T-cell (primary cell): Measurements from ENCODE around the gene PRKCZ. TPM values are rescaled to one million over a fixed set of nuclear protein-coding genes. Genes with fewer than 3 reads are reported as not detected.

Experiments used
- ATAC-seq, 4 experiments: fragments of 200-7000 bp in 3 of 4; fragments of 150-1000 bp in 1 of 4; cut with Tn5 transposase; replicated peaks in 1 of 4; 1 replicate in 3 of 4; 2 replicates in 1 of 4; pipeline ENCODE4 v1.10.0; 2021; ENCODE audit warnings: moderate library complexity in 3 of 4, mild to moderate bottlenecking in 2 of 4, moderate number of reproducible peaks in 1 of 4
- CTCF ChIA-PET, 2 donors: fragments of 300-600 bp; sonication (Branson Sonifier 250); formaldehyde crosslinking; loops; one replicate each; lab custom pipeline; 2022; ENCODE audit warnings: antibody characterized with exemption in 2 of 2; lab: Charles Lee
- POLR2A ChIA-PET, 2 donors: fragments of 300-600 bp; sonication (Branson Sonifier 250); formaldehyde crosslinking; loops; one replicate each; lab custom pipeline; 2022; ENCODE audit warnings: antibody characterized with exemption in 2 of 2; lab: Charles Lee
- DNase-seq, 35 experiments: peaks; one replicate each; pipeline versions ENCODE4 v3.0.0 to v3.0.0-alpha.2; 2013 to 2023
- H3K27ac ChIP-seq: one replicate; pipeline ENCODE4 v1.5.1; 2013; ENCODE audit warnings: low read length
- H3K27me3 ChIP-seq, 2 experiments: replicated peaks in 1 of 2; 1 replicate in 1 of 2; 2 replicates in 1 of 2; pipeline versions ENCODE4 v1.6.1 to v1.7.0; 2013; ENCODE audit warnings: low read length in 1 of 2, mixed read lengths in 1 of 2; ENCODE audit not compliant: control insufficient read depth in 2 of 2, insufficient read depth in 2 of 2; ENCODE audit errors: extremely low read depth in 1 of 2
- H3K36me3 ChIP-seq, 2 donors: 1 replicate in 1 of 2; 2 replicates in 1 of 2; pipeline versions ENCODE4 v1.6.1 to v1.7.0; 2013; ENCODE audit warnings: low read length in 1 of 2; ENCODE audit not compliant: control insufficient read depth in 2 of 2, insufficient read depth in 1 of 2; ENCODE audit errors: extremely low read depth in 1 of 2
- H3K4me1 ChIP-seq, 2 experiments: 1 replicate in 1 of 2; 2 replicates in 1 of 2; pipeline versions ENCODE4 v1.6.1 to v1.7.0; 2013; ENCODE audit warnings: low read length in 2 of 2, mixed read lengths in 1 of 2; ENCODE audit not compliant: insufficient read depth in 2 of 2, control insufficient read depth in 1 of 2; ENCODE audit errors: extremely low read depth in 1 of 2
- H3K4me3 ChIP-seq, 2 donors: 1 replicate in 1 of 2; 2 replicates in 1 of 2; pipeline versions ENCODE4 v1.5.1 to v1.7.0; 2013; ENCODE audit warnings: mild to moderate bottlenecking in 2 of 2, low read length in 1 of 2, moderate library complexity in 1 of 2; ENCODE audit not compliant: control insufficient read depth in 1 of 2; ENCODE audit errors: extremely low read depth in 1 of 2
- H3K9me3 ChIP-seq: 2 replicates; pipeline ENCODE4 v1.7.0; 2013
- H3K27ac Mint-ChIP-seq, 2 donors: one replicate each; pipeline ENCODE4 v1.8.0; 2020 to 2021; ENCODE audit warnings: mild to moderate bottlenecking in 2 of 2, mixed read lengths in 2 of 2
- H3K27me3 Mint-ChIP-seq, 2 donors: one replicate each; pipeline ENCODE4 v1.8.0; 2021 to 2022; ENCODE audit warnings: mixed read lengths in 2 of 2
- H3K36me3 Mint-ChIP-seq: one replicate; pipeline ENCODE4 v1.8.0; 2021; ENCODE audit warnings: mixed read lengths
- H3K4me1 Mint-ChIP-seq, 3 donors: one replicate each; pipeline ENCODE4 v1.8.0; 2020 to 2022; ENCODE audit warnings: mixed read lengths in 3 of 3, mild to moderate bottlenecking in 1 of 3
- H3K4me3 Mint-ChIP-seq, 3 donors: one replicate each; pipeline ENCODE4 v1.8.0; 2020 to 2022; ENCODE audit warnings: mild to moderate bottlenecking in 3 of 3, mixed read lengths in 3 of 3, moderate library complexity in 3 of 3
- H3K9me3 Mint-ChIP-seq, 3 donors: one replicate each; pipeline ENCODE4 v1.8.0; 2020 to 2022; ENCODE audit warnings: mixed read lengths in 3 of 3
- WGBS: methylation state at CpG from one replicate; pipeline ENCODE4 v1.1.5; 2013; ENCODE audit warnings: missing lambda C conversion rate; ENCODE audit not compliant: insufficient coverage; 5-methylcytosine and 5-hydroxymethylcytosine counted together
- total RNA-seq, 35 experiments: library from RNA in 6 of 35; stranded (reverse) in 6 of 35; fragments of 120-200 nt in 1 of 35; gene quantifications; one replicate each; pipeline versions ENCODE4 v1.2.1 to v1.2.4 and lab custom pipeline; 2013 to 2026

The PRKCZ gene
- total RNA-seq, 5 donors from 2014 or later (not counting 1 experiment from before 2014, with no cell fraction given): 27.5 to 36.9 (median 31.0) TPM

- Mint-ChIP-seq H3K4me1 (peaks cover 12 to 22% (median 16%) of the 10 kb centered on the region in 3 donors), H3K9me3 (no peaks in the 10 kb centered on the region), H3K27ac (no peak overlapping the region), H3K4me3 (no peak overlapping the region), H3K27me3 (no peaks in the 10 kb centered on the region), H3K36me3 (peaks cover 11% of the 10 kb centered on the region)
- WGBS: 96% methylated on average over 7 of the region's 9 CpGs
- Histone ChIP-seq H3K4me1 (peaks cover 0 to 27% of the 10 kb centered on the region in 2 experiments), H3K9me3 (no peaks in the 10 kb centered on the region), H3K36me3 (peaks cover 5% of the 10 kb centered on the region in 2 donors), H3K27ac (no peak overlapping the region), H3K27me3 (no peaks in the 10 kb centered on the region), H3K4me3 (no peak overlapping the region)
- ChIA-PET POLR2A (interaction anchor here in 1 of 2 donors (0.5 kb wide), 1 partner anchor 135 kb away, joined by 4 read pairs; no protein-coding TSS in a partner anchor), CTCF (no interaction called here)
- no peak for DNase-seq
- no peak for ATAC-seq
Measured at GRCh38 chr1:2186901-2187300, 136.7 kb downstream of the PRKCZ start.

GRCh38 chr1:2187619-2188018 lies 137.4 kb downstream of the PRKCZ start:
- ATAC-seq (no peak), DNase-seq (no peak)
- Histone ChIP-seq H3K27me3 (no peaks in the 10 kb centered on the region), H3K27ac (no peak overlapping the region), H3K4me3 (no peak overlapping the region), H3K36me3 (peaks cover 5% of the 10 kb centered on the region in 2 donors), H3K9me3 (no peaks in the 10 kb centered on the region), H3K4me1 (peaks cover 2 to 34% of the 10 kb centered on the region in 2 experiments)
- Mint-ChIP-seq H3K4me3 (no peak overlapping the region), H3K9me3 (no peaks in the 10 kb centered on the region), H3K27ac (no peak overlapping the region), H3K27me3 (no peaks in the 10 kb centered on the region), H3K36me3 (peaks cover 11% of the 10 kb centered on the region), H3K4me1 (peaks cover 12 to 23% (median 18%) of the 10 kb centered on the region in 3 donors)
- ChIA-PET POLR2A (interaction anchor here in 1 of 2 donors (0.5 kb wide), 1 partner anchor 134 kb away, joined by 4 read pairs; no protein-coding TSS in a partner anchor), CTCF (no interaction called here)
- 81% methylated on average over 13 of the region's 13 CpGs for WGBS

- POLR2A ChIA-PET: interaction anchor here in 1 of 2 donors (0.7 kb wide), 1 partner anchor 206 kb away, joined by 10 read pairs; no protein-coding TSS in a partner anchor
- ATAC-seq: no peak
- Mint-ChIP-seq H3K4me1 (peaks cover 16 to 20% (median 18%) of the 10 kb centered on the region in 3 donors), H3K9me3 (no peaks in the 10 kb centered on the region), H3K27me3 (no peaks in the 10 kb centered on the region), H3K4me3 (peak overlapping the region in 2 of 3 donors; percentile 13 to 27), H3K27ac (no peak overlapping the region), H3K36me3 (peaks cover 11% of the 10 kb centered on the region)
- peaks cover 5 to 7% of the 10 kb centered on the region in 2 donors for H3K36me3 ChIP-seq
- CTCF ChIA-PET: no interaction called here
- no peak overlapping the region for H3K27ac ChIP-seq
- no peaks in the 10 kb centered on the region for H3K27me3 ChIP-seq
- H3K9me3 ChIP-seq: no peaks in the 10 kb centered on the region
- DNase-seq: no peak
- H3K4me1 ChIP-seq: peaks cover 2 to 41% of the 10 kb centered on the region in 2 experiments
- no peak overlapping the region for H3K4me3 ChIP-seq
- WGBS: 93% methylated on average over 16 of the region's 16 CpGs
Measured at GRCh38 chr1:2188336-2188735, 138.1 kb downstream of the PRKCZ start.

- ATAC-seq (peak; percentile 83 to 92 (median 91)), DNase-seq (peak; percentile 69 to 95 (median 88))
- Mint-ChIP-seq H3K27me3 (no peaks in the 10 kb centered on the region), H3K9me3 (no peaks in the 10 kb centered on the region), H3K4me3 (peak overlapping the region; percentile 71 to 78 (median 72)), H3K36me3 (peaks cover 4% of the 10 kb centered on the region), H3K4me1 (peaks cover 16 to 23% (median 19%) of the 10 kb centered on the region in 3 donors), H3K27ac (peak overlapping the region; percentile 95 to 96)
- POLR2A ChIA-PET: interaction anchor here (0.6 to 0.7 kb wide), 4 partner anchors 24 to 109 kb away, joined by 3 to 9 read pairs (median 4); no protein-coding TSS in a partner anchor
- Histone ChIP-seq H3K27ac (peak overlapping the region; percentile 52), H3K9me3 (no peaks in the 10 kb centered on the region), H3K36me3 (peaks cover under 1 to 7% of the 10 kb centered on the region in 2 donors), H3K4me3 (peak overlapping the region; percentile 10 to 44), H3K4me1 (peaks cover 2 to 50% of the 10 kb centered on the region in 2 experiments), H3K27me3 (no peaks in the 10 kb centered on the region)
- CTCF ChIA-PET: interaction anchor here in 1 of 2 donors (0.7 to 1.2 kb wide), 4 partner anchors 15 to 187 kb away, joined by 3 to 5 read pairs (median 4); no protein-coding TSS in a partner anchor
- WGBS: 75% methylated on average over 62 of the region's 65 CpGs
Measured at GRCh38 chr1:2189459-2190425, 139.5 kb downstream of the PRKCZ start.

GRCh38 chr1:2190491-2190976 lies 140.3 kb downstream of the PRKCZ start:
- Mint-ChIP-seq H3K36me3 (peaks cover 1% of the 10 kb centered on the region), H3K9me3 (no peaks in the 10 kb centered on the region), H3K27me3 (no peaks in the 10 kb centered on the region), H3K4me1 (peaks cover 16 to 23% (median 21%) of the 10 kb centered on the region in 3 donors), H3K27ac (peak overlapping the region in 1 of 2 donors; percentile 58), H3K4me3 (peak overlapping the region; percentile 6 to 66 (median 41))
- ChIA-PET POLR2A (no interaction called here), CTCF (no interaction called here)
- DNase-seq (no peak), ATAC-seq (no peak)
- H3K36me3 ChIP-seq: peaks cover 0 to 7% of the 10 kb centered on the region in 2 donors
- H3K27ac ChIP-seq: no peak overlapping the region
- peaks cover 2 to 56% of the 10 kb centered on the region in 2 experiments for H3K4me1 ChIP-seq
- H3K27me3 ChIP-seq: no peaks in the 10 kb centered on the region
- no peaks in the 10 kb centered on the region for H3K9me3 ChIP-seq
- 99% methylated on average over 19 of the region's 19 CpGs for WGBS
- no peak overlapping the region for H3K4me3 ChIP-seq
